ENCODE results near the gene NOC4L.

- TF ChIP-seq YY1 (IDR thresholded peaks at IDR 0.05; ENCODE audit: insufficient read depth, insufficient read length) (no peak), SUZ12 (IDR thresholded peaks at IDR 0.05; ENCODE audit: extremely low read depth, insufficient read depth, insufficient read length) (no peak)
These were observed 43.8 kb upstream of the NOC4L start for GRCh38 chr12:132100306-132101065.

Measured in NT2/D1 (cell line).